Measurements from ENCODE around the gene NADK. TPM values are rescaled to one million over a fixed set of nuclear protein-coding genes. Genes with fewer than 3 reads are reported as not detected.

Gene NADK
- total RNA-seq, 1 experiment from 2014 or later = 86.2 TPM

- peaks cover 78% of the 10 kb centered on the region for H3K36me3 ChIP-seq (ENCODE audit: insufficient read depth, low read length, poor library complexity, severe bottlenecking)
Observed at GRCh38 chr1:1797731-1798341, 19.6 kb upstream of the NADK start.

GRCh38 chr1:1796466-1796865 lies 18.2 kb upstream of the NADK start:
- intact Hi-C loops (cut with micrococcal nuclease; ENCODE audit: unreplicated experiment) = no loop called here
- no TSS peak for BruUV-seq (replicated peaks)
- TF ChIP-seq EZH2 (IDR thresholded peaks at IDR 0.05; ENCODE audit: borderline replicate concordance, low read depth, low read length, poor library complexity, severe bottlenecking) (no peak), CTCF (conservative IDR thresholded peaks at IDR 0.05; ENCODE audit: low read depth, low read length) (peak; percentile 41)
- POLR2A ChIA-PET (ENCODE audit: low non-redundant PET) = no interaction called here
- Histone ChIP-seq H3K4me1 (ENCODE audit: insufficient read depth, low read length, poor library complexity, severe bottlenecking) (no peaks in the 10 kb centered on the region), H3K27me3 (replicated peaks; ENCODE audit: insufficient read depth, low read depth, low read length, poor library complexity) (no peaks in the 10 kb centered on the region), H3K36me3 (ENCODE audit: insufficient read depth, low read length, poor library complexity, severe bottlenecking) (peaks cover 80% of the 10 kb centered on the region), H3K27ac (ENCODE audit: low read depth, low read length, poor library complexity, severe bottlenecking) (no peak overlapping the region), H3K9me3 (ENCODE audit: low read depth, low read length, poor library complexity, severe bottlenecking) (no peaks in the 10 kb centered on the region), H3K4me3 (ENCODE audit: low read depth, low read length, poor library complexity, severe bottlenecking) (no peak overlapping the region)
- CTCF ChIA-PET = no interaction called here
- DNase-seq (ENCODE audit: low spot score) = no peak

More at GRCh38 chr1:1797731-1798341, 19.6 kb upstream of the NADK start:
- BruUV-seq (replicated peaks) = no TSS peak
- POLR2A ChIA-PET (ENCODE audit: low non-redundant PET) = no interaction called here
- H3K4me3 ChIP-seq (ENCODE audit: low read depth, low read length, poor library complexity, severe bottlenecking) = no peak overlapping the region
- no peak for DNase-seq (ENCODE audit: low spot score)
- CTCF ChIA-PET = no interaction called here
- no peaks in the 10 kb centered on the region for H3K27me3 ChIP-seq (replicated peaks; ENCODE audit: insufficient read depth, low read depth, low read length, poor library complexity)
- no peaks in the 10 kb centered on the region for H3K9me3 ChIP-seq (ENCODE audit: low read depth, low read length, poor library complexity, severe bottlenecking)
- TF ChIP-seq CTCF (conservative IDR thresholded peaks at IDR 0.05; ENCODE audit: low read depth, low read length) (no peak), EZH2 (IDR thresholded peaks at IDR 0.05; ENCODE audit: borderline replicate concordance, low read depth, low read length, poor library complexity, severe bottlenecking) (no peak)
- H3K27ac ChIP-seq (ENCODE audit: low read depth, low read length, poor library complexity, severe bottlenecking) = no peak overlapping the region
- H3K4me1 ChIP-seq (ENCODE audit: insufficient read depth, low read length, poor library complexity, severe bottlenecking) = no peaks in the 10 kb centered on the region
- intact Hi-C loops (cut with micrococcal nuclease; ENCODE audit: unreplicated experiment) = no loop called here

GRCh38 chr1:1794999-1795398 lies 16.7 kb upstream of the NADK start:
- no TSS peak for BruUV-seq (replicated peaks)
- H3K27me3 ChIP-seq (replicated peaks; ENCODE audit: insufficient read depth, low read depth, low read length, poor library complexity) = no peaks in the 10 kb centered on the region
- POLR2A ChIA-PET (ENCODE audit: low non-redundant PET) = no interaction called here

More at GRCh38 chr1:1794999-1795398, 16.7 kb upstream of the NADK start:
- peaks cover 83% of the 10 kb centered on the region for H3K36me3 ChIP-seq (ENCODE audit: insufficient read depth, low read length, poor library complexity, severe bottlenecking)
- CTCF ChIA-PET = no interaction called here
- no peak for TF ChIP-seq EZH2 (IDR thresholded peaks at IDR 0.05; ENCODE audit: borderline replicate concordance, low read depth, low read length, poor library complexity, severe bottlenecking)
- TF ChIP-seq CTCF (conservative IDR thresholded peaks at IDR 0.05; ENCODE audit: low read depth, low read length) = no peak
- intact Hi-C loops (cut with micrococcal nuclease; ENCODE audit: unreplicated experiment) = no loop called here
- DNase-seq (ENCODE audit: low spot score) = no peak
- H3K4me1 ChIP-seq (ENCODE audit: insufficient read depth, low read length, poor library complexity, severe bottlenecking) = no peaks in the 10 kb centered on the region
- no peak overlapping the region for H3K4me3 ChIP-seq (ENCODE audit: low read depth, low read length, poor library complexity, severe bottlenecking)
- H3K27ac ChIP-seq (ENCODE audit: low read depth, low read length, poor library complexity, severe bottlenecking) = no peak overlapping the region
- H3K9me3 ChIP-seq (ENCODE audit: low read depth, low read length, poor library complexity, severe bottlenecking) = no peaks in the 10 kb centered on the region

Data from A673 (cell line).